SK-N-DZ (cell line): Measurements from ENCODE around the gene PATL1.
"Not testable (repeated sequence)": the region's sequence is repeated elsewhere in the genome, so short reads cannot be mapped to it uniquely, and the experiment has no call there.

Experiments used
- DNase-seq: peaks from one replicate; pipeline ENCODE4 v3.0.0-alpha.2; 2015; ENCODE audit warnings: low spot score

The PATL1 gene

GRCh38 chr11:59676205-59676604, 7.4 kb upstream of the PATL1 start:
- no peak for DNase-seq

- DNase-seq, result no peak
Observed at GRCh38 chr11:59674291-59674690, 5.5 kb upstream of the PATL1 start.

- no peak for DNase-seq
Observed at GRCh38 chr11:59673291-59673690, 4.5 kb upstream of the PATL1 start.

- DNase-seq, result no peak
Observed at GRCh38 chr11:59671471-59671870, 2.6 kb upstream of the PATL1 start.

GRCh38 chr11:59669611-59670009, 773 bp upstream of the PATL1 start:
- DNase-seq, result no peak

- DNase-seq, result peak; percentile 20
Observed at GRCh38 chr11:59668188-59668949, 468 bp downstream of the PATL1 start.

GRCh38 chr11:59667812-59668187, 1.0 kb downstream of the PATL1 start:
- no peak for DNase-seq

- no peak for DNase-seq
Observed at GRCh38 chr11:59666969-59667368, 1.9 kb downstream of the PATL1 start.

- no peak for DNase-seq
Observed at GRCh38 chr11:59660621-59661020, 8.2 kb downstream of the PATL1 start.

- no peak for DNase-seq
Observed at GRCh38 chr11:59659981-59660380, 8.9 kb downstream of the PATL1 start.

- DNase-seq, result no peak
Observed at GRCh38 chr11:59658036-59658435, 10.8 kb downstream of the PATL1 start.

GRCh38 chr11:59654893-59655292, 13.9 kb downstream of the PATL1 start:
- DNase-seq, result no peak

GRCh38 chr11:59647245-59647980, 21.4 kb downstream of the PATL1 start:
- DNase-seq, result no peak

- no peak for DNase-seq
Observed at GRCh38 chr11:59644528-59644927, 24.3 kb downstream of the PATL1 start.

GRCh38 chr11:59643390-59643789, 25.4 kb downstream of the PATL1 start:
- DNase-seq, result no peak

GRCh38 chr11:59641156-59641555, 27.7 kb downstream of the PATL1 start:
- DNase-seq, result no peak

- DNase-seq, result no peak
Observed at GRCh38 chr11:59630493-59630892, 38.3 kb downstream of the PATL1 start.

GRCh38 chr11:59629996-59630395, 38.8 kb downstream of the PATL1 start:
- DNase-seq, result no peak

GRCh38 chr11:59626969-59627368, 41.9 kb downstream of the PATL1 start:
- DNase-seq, result not testable (repeated sequence)

- DNase-seq, result no peak
Observed at GRCh38 chr11:59625703-59626102, 43.1 kb downstream of the PATL1 start.

GRCh38 chr11:59617876-59618275, 51.0 kb downstream of the PATL1 start:
- no peak for DNase-seq

- no peak for DNase-seq
Observed at GRCh38 chr11:59616396-59616982, 52.3 kb downstream of the PATL1 start.
